Adipocyte (in vitro differentiated cells): ENCODE results near the gene WDFY3.

Experiments used
- DNase-seq: peaks from one replicate; pipeline ENCODE4 v3.0.0-alpha.2; 2015; ENCODE audit warnings: low read depth
- H3K27me3 ChIP-seq: replicated peaks from 2 replicates; pipeline ENCODE4 v1.7.0; 2013; ENCODE audit warnings: mild to moderate bottlenecking, low read length, moderate library complexity; ENCODE audit not compliant: control insufficient read depth, insufficient read depth
- H3K36me3 ChIP-seq: 2 replicates; pipeline ENCODE4 v1.7.0; 2013; ENCODE audit warnings: low read length, mild to moderate bottlenecking, moderate library complexity; ENCODE audit not compliant: control insufficient read depth, insufficient read depth, severe bottlenecking
- H3K4me1 ChIP-seq: 2 replicates; pipeline ENCODE4 v1.7.0; 2013; ENCODE audit warnings: mild to moderate bottlenecking, low read length, moderate library complexity; ENCODE audit not compliant: control insufficient read depth, insufficient read depth
- H3K4me3 ChIP-seq: 2 replicates; pipeline ENCODE4 v1.7.0; 2013; ENCODE audit warnings: mild to moderate bottlenecking, low read length, moderate library complexity
- H3K9ac ChIP-seq: 2 replicates; pipeline ENCODE4 v1.7.0; 2013; ENCODE audit warnings: mild to moderate bottlenecking, low read length, moderate library complexity
- H3K9me3 ChIP-seq: 2 replicates; pipeline ENCODE4 v1.7.0; 2013; ENCODE audit warnings: mild to moderate bottlenecking, low read length, moderate library complexity; ENCODE audit not compliant: control insufficient read depth

WDFY3 gene

GRCh38 chr4:84699001-84699671 lies 267.4 kb downstream of the WDFY3 start:
- no peak for DNase-seq
- H3K36me3 ChIP-seq = peaks cover 78% of the 10 kb centered on the region

GRCh38 chr4:84697615-84698201 lies 268.8 kb downstream of the WDFY3 start:
- no peak overlapping the region for H3K9ac ChIP-seq
- peaks cover 20% of the 10 kb centered on the region for H3K4me1 ChIP-seq
- H3K36me3 ChIP-seq = peaks cover 76% of the 10 kb centered on the region
- peak; percentile 34 for DNase-seq
- no peaks in the 10 kb centered on the region for H3K27me3 ChIP-seq
- no peaks in the 10 kb centered on the region for H3K9me3 ChIP-seq
- H3K4me3 ChIP-seq = no peak overlapping the region

More at GRCh38 chr4:84699001-84699671, 267.4 kb downstream of the WDFY3 start:
- no peak overlapping the region for H3K9ac ChIP-seq
- no peaks in the 10 kb centered on the region for H3K27me3 ChIP-seq
- H3K4me3 ChIP-seq = no peak overlapping the region
- peaks cover 20% of the 10 kb centered on the region for H3K4me1 ChIP-seq
- no peaks in the 10 kb centered on the region for H3K9me3 ChIP-seq

GRCh38 chr4:84697159-84697558 lies 269.3 kb downstream of the WDFY3 start:
- H3K9ac ChIP-seq = no peak overlapping the region
- H3K36me3 ChIP-seq = peaks cover 77% of the 10 kb centered on the region
- H3K9me3 ChIP-seq = no peaks in the 10 kb centered on the region
- peak; percentile 52 for DNase-seq
- peaks cover 23% of the 10 kb centered on the region for H3K4me1 ChIP-seq
- H3K27me3 ChIP-seq = no peaks in the 10 kb centered on the region
- H3K4me3 ChIP-seq = no peak overlapping the region

GRCh38 chr4:84691800-84692199 lies 274.7 kb downstream of the WDFY3 start:
- Histone ChIP-seq H3K9ac (no peak overlapping the region), H3K9me3 (no peaks in the 10 kb centered on the region), H3K36me3 (peaks cover 66% of the 10 kb centered on the region), H3K4me1 (peaks cover 24% of the 10 kb centered on the region), H3K4me3 (peak overlapping the region; percentile 16), H3K27me3 (no peaks in the 10 kb centered on the region)
- no peak for DNase-seq

GRCh38 chr4:84691170-84691691 lies 275.3 kb downstream of the WDFY3 start:
- peak; percentile 88 for DNase-seq
- H3K36me3 ChIP-seq = peaks cover 66% of the 10 kb centered on the region
- H3K4me1 ChIP-seq = peaks cover 23% of the 10 kb centered on the region
- H3K27me3 ChIP-seq = no peaks in the 10 kb centered on the region
- no peaks in the 10 kb centered on the region for H3K9me3 ChIP-seq
- H3K4me3 ChIP-seq = peak overlapping the region; percentile 26
- no peak overlapping the region for H3K9ac ChIP-seq

- H3K27me3 ChIP-seq = no peaks in the 10 kb centered on the region
- peaks cover 64% of the 10 kb centered on the region for H3K36me3 ChIP-seq
- H3K4me1 ChIP-seq = peaks cover 23% of the 10 kb centered on the region
- no peak for DNase-seq
- H3K9me3 ChIP-seq = no peaks in the 10 kb centered on the region
- no peak overlapping the region for H3K9ac ChIP-seq
- H3K4me3 ChIP-seq = peak overlapping the region; percentile 26
These were observed 276.0 kb downstream of the WDFY3 start for GRCh38 chr4:84690481-84690880.

GRCh38 chr4:84689197-84689596 lies 277.3 kb downstream of the WDFY3 start:
- H3K27me3 ChIP-seq = no peaks in the 10 kb centered on the region
- H3K9ac ChIP-seq = no peak overlapping the region
- H3K4me3 ChIP-seq = no peak overlapping the region
- H3K4me1 ChIP-seq = peaks cover 23% of the 10 kb centered on the region
- peaks cover 63% of the 10 kb centered on the region for H3K36me3 ChIP-seq
- no peak for DNase-seq
- no peaks in the 10 kb centered on the region for H3K9me3 ChIP-seq

GRCh38 chr4:84688605-84689004 lies 277.9 kb downstream of the WDFY3 start:
- H3K9me3 ChIP-seq = no peaks in the 10 kb centered on the region
- H3K4me1 ChIP-seq = peaks cover 26% of the 10 kb centered on the region
- no peaks in the 10 kb centered on the region for H3K27me3 ChIP-seq
- no peak for DNase-seq
- H3K9ac ChIP-seq = no peak overlapping the region
- H3K36me3 ChIP-seq = peaks cover 62% of the 10 kb centered on the region
- no peak overlapping the region for H3K4me3 ChIP-seq

GRCh38 chr4:84685105-84685504 lies 281.4 kb downstream of the WDFY3 start:
- Histone ChIP-seq H3K4me1 (peaks cover 27% of the 10 kb centered on the region), H3K27me3 (no peaks in the 10 kb centered on the region), H3K36me3 (peaks cover 78% of the 10 kb centered on the region), H3K9ac (no peak overlapping the region), H3K4me3 (no peak overlapping the region), H3K9me3 (no peaks in the 10 kb centered on the region)
- no peak for DNase-seq

- Histone ChIP-seq H3K9ac (no peak overlapping the region), H3K4me1 (peaks cover 28% of the 10 kb centered on the region), H3K4me3 (no peak overlapping the region), H3K36me3 (peaks cover 76% of the 10 kb centered on the region), H3K9me3 (no peaks in the 10 kb centered on the region), H3K27me3 (no peaks in the 10 kb centered on the region)
- DNase-seq = no peak
These were observed 282.1 kb downstream of the WDFY3 start for GRCh38 chr4:84684361-84684760.

- Histone ChIP-seq H3K4me1 (peaks cover 39% of the 10 kb centered on the region), H3K4me3 (no peak overlapping the region), H3K9me3 (no peaks in the 10 kb centered on the region), H3K9ac (peak overlapping the region; percentile 14), H3K36me3 (peaks cover 74% of the 10 kb centered on the region), H3K27me3 (no peaks in the 10 kb centered on the region)
- no peak for DNase-seq
These were observed 283.2 kb downstream of the WDFY3 start for GRCh38 chr4:84683064-84683850.
